GM19025 (cell line): ENCODE results near the gene ANKRD11.
A peak's percentile ranks its signal among the peaks of the same experiment; 100 is the strongest.
"Not testable (repeated sequence)": the region's sequence is repeated elsewhere in the genome, so short reads cannot be mapped to it uniquely, and the experiment has no call there.

Experiments used
- ATAC-seq: cut with Tn5 transposase; IDR thresholded peaks from one replicate; pipeline ENCODE4 v1.9.1; 2021; ENCODE audit warnings: mild to moderate bottlenecking, low read depth, moderate library complexity; ENCODE audit not compliant: unreplicated experiment

The ANKRD11 gene

DNA sequence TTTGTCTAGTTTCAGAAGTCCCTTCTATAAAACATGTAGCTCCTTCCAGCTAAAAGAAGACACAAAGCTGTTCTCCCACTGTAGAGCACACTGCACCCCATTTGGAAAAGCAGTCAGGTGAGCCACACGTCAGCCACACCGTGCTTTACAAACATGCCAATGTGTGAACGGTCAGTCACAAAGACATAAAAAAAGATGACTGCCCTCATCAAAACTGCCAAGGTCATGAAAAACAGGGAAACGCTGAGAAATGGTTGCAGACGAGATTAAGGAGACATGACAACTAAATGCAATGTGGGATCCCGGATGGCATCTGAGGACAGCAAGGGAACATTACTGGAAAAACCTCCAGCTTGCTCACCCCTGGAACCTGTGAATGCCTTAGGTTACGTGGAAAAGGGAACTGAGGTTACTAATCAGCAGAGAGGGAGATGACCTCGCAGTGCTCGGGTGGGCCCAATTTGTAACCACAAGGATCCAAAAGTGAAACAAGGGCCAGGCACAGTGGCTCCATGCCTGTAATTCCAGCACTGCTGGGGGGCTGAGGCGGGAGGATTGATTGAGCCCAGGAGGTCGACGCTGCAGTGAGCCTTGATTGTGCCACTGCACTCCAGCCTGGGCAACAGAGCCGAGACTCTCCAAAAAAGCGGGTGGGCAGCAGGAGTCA is 8.1 kb downstream of the ANKRD11 start:
- ATAC-seq: no peak

DNA sequence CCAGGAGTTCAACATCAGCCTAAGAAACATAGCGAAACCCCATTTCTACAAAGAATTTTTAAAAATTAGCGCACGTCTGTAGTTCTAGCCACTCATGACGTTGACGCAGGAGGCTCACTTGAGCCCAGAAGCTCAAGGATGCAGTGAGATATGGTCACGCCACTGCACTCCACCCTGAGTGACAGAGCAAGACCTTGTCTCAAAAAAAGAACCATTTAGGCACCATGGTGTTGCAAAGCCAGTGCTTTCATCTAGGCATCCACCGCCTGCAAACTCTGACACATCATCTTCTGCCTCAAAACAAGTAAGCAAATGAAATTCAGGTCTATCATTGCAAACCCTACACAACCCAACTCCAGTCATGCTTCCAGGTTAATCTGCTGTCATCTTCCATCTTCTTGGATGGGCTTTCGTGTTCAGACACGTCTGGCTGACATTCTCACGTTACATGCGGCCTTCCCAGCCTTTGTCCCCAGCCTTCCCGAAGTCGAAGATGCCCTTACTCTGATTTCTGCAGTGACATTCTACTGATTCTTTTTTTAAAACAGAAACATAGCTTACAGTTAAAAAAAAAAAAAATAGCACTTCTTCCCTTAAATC is 8.9 kb downstream of the ANKRD11 start:
- no peak for ATAC-seq

DNA sequence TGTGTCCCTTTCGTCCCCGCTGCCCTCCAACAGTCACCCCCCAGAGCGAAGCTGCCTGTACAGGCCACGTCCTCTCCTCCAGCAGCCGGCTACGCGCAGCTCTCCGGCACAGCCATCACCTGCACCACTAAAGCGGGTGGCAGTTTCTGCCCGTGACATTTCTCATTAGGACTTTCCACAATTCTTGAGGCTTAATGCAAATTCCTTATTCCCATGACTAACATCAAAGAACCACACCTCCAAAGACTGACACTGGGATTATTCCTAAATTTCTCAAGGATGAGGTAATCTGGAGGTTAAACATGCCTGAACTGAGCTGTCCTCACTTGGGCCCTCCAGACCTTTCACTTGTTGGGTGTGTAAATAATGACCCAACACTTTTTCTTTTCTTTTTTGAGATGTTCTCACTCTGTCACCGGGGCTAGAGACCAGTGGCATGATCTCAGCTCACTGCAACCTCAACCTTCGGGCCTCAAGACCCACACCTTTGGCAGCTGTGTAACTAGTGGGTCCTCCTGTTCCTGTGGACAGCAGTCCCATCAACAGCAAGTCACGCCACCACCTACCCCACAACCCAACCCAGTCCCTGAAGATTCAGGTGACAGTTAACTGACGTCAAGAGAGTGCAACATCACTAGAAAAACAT is 11.7 kb downstream of the ANKRD11 start:
- no peak for ATAC-seq

DNA sequence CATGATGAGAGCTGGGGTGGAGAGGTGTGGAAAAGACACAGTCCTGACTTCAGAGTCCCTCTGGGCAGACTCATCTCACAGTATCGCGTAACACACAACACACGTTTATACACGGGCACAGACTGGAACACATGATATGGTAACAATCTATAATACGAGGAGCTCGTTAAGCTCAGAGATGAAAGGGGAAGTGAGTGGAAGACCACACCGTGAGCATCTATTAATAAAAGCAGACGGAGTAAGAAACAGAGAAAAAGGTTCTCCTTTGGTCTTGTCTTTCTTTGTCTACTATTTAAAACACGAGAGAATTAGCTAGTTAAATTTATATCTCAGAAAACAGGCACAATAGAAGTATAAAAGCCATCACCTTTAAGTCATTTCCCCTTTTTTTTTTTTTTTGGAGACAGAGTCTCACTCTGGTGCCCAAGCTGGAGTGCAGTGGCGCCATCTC is 13.5 kb downstream of the ANKRD11 start:
- peak; percentile 49 for ATAC-seq

DNA sequence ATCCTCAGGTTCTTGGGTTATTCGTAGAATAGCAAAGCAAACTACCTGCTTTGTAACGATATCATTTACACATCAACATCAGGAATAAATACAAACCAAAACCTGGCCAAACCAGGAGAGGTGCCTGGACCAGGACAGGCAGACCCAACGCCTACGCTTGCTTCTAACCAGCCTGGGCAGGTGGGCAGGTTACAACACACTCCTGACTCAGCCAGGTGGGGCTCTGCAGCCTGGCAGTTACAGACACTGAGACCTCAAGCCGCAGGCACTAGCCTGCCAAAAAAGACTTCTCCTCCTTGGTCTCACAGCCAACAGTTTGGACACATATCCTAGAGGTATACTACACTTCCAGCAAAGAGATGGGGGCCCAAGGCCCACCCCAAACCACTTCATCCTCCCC is 14.0 kb downstream of the ANKRD11 start:
- ATAC-seq: no peak

DNA sequence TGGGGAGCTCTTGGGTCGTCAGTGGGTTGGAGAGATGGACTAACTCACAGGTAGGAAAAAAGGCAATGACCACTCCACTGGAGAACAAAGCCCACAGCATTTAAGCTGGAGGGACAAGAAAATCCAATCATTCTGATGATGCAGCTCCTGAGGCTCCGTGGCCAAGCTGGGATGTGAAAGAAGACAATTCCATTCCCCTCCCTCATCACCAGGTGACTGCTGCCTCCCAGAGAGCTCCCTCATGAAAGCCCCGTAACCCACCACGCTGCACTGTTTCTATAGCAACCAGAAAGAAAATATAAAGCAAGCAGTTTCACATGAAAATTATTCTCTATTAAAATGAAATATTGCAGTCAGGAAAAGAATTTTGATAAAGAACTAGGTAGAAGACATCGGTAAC is 15.2 kb downstream of the ANKRD11 start:
- no peak for ATAC-seq

DNA sequence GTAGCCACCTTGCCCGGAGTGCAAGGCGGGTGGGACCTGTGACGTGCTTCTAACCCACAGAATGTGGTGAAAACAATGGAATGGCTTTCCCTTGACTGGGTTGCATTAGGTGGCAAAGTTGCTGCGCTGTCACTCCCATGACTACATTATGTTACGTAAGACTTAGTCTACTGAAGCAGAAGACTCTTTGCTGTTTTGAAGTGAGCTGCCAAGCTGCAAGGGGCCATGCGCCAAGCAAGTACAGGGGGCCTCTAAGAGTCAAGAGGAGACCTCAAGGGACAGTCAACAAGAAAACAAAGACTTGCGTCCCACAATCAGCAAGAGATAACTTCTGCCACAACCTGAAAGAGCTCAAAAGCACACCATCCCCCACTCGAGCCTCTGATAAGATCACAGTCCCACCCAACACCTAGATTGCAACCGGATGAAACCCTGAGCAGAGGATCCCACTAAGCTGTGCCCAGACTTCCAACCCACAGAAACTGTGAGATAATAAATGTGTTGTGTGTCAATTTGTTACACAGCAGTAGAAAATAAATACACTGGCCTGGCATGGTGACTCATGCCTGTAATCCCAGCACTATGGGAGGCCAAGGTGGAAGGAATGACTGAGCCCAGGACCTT is 16.5 kb downstream of the ANKRD11 start:
- ATAC-seq: no peak

DNA sequence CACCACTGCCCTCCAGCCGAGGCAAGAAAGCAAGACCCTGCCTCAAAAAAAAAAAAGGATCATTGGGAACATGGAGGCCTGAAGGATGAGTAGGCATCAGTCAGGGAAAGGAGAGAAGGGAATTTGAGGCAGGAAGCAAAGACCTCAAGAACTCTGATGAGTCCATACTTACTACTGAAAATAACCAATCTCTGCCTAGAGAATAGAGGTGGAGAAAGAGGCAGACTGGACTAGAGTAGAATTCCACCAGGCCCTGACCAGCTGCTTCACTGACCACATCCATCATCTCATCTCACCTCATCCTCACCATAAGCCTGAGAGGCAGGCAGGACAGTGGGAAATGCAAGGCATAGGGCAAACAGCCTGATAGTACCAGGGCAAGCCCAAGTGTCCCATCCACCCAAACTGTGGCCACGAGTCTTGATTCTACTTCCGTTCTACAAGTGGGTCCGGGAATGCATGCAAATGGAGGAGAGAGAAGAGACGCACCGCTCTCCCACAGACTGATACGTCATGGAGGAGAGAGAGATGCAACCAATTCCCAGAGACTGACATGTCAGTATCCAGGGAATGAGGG is 17.1 kb downstream of the ANKRD11 start:
- no peak for ATAC-seq

DNA sequence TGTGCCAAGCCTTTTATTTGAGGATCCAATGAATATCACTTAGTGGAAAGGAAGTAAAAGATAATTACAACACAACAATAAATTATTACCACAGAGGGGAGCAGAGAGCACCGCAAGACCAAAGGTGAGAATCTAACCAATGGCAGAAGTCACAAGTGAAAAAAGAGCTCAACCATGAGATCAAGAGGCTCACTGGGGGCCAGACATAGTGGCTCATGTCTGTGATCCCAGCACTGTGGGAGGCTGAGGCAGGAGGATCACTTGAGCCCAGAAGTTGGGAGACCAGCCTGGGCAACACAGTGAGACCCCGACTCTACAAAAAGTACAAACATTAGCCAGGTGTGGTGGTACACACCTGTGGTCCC is 17.7 kb downstream of the ANKRD11 start:
- ATAC-seq: no peak

DNA sequence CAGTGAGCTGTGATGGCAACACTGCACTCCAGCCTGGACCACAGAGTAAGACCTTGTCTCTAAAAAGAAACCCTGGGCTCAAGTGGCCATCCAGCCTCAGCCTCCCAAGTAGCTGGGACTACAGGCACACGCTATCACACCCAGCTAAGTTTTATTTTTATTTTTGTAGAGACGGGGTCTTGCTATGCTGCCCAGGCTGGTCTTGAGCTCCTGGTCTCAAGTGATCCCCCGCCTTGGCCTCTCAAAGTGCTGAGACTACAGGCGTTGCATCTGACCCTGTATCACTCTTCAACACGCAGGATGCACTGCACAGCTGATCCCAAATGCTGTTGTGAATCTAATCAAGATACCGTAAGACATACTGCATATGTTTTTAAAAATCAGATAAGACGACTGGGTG is 23.0 kb downstream of the ANKRD11 start:
- ATAC-seq: no peak

DNA sequence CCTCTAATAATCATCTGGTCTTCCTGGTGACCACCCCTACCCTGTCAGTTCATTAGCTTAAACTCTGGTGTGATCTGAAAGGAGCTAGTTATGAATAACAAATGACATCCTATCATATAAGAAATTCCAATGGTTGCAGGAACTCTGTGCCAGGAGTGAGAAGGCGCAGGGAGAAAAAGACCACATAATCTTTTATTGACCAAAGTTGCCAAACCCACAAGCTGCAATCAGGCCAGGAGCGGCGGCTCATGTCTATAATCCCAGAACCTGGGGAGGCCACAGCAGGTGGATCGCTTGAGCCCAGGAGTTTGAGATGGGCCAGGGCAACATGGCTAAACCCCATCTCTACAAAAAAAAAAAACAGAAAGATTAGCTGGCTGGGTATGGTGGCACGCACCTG is 23.4 kb downstream of the ANKRD11 start:
- ATAC-seq: no peak

DNA sequence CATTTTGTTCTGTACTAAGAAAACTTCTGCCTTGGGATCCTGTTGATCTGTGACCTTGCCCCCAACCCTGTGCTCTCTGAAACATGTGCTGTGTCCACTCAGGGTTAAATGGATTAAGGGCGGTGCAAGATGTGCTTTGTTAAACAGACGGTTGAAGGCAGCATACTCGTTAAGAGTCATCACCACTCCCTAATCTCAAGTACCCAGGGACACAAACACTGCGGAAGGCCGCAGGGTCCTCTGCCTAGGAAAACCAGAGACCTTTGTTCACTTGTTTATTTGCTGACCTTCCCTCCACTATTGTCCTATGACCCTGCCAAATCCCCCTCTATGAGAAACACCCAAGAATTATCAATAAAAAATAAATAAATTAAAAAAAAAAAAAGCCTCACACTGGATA is 27.0 kb downstream of the ANKRD11 start:
- not testable (repeated sequence) for ATAC-seq

DNA sequence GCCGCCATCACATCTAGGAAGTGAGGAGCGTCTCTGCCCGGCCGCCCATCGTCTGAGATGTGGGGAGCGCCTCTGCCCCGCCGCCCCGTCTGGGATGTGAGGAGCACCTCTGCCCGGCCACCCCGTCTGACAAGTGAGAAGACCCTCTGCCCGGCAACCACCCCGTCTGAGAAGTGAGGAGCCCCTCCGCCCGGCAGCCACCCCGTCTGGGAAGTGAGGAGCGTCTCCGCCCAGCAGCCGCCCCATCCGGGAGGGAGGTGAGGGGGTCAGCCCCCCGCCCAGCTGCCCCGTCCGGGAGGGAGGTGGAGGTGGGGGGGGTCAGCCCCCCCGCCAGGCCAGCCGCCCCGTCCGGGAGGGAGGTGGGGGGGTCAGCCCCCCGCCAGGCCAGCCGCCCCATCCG is 27.7 kb downstream of the ANKRD11 start:
- not testable (repeated sequence) for ATAC-seq

DNA sequence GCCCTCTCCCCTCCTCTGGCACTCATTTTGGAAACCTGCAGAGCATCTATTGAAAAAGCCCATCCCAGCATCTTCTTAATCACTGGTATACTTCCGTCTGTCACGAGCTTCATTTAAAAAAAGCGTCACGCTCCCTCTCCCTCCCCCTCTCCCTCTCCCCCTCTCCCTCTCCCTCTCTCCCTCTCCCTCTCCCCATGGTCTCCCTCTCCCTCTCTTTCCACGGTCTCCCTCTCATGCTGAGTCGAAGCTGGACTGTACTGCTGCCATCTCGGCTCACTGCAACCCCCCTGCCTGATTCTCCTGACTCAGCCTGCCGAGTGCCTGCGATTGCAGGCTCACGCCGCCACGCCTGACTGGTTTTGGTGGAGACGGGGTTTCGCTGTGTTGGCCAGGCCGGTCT is 28.5 kb downstream of the ANKRD11 start:
- ATAC-seq: not testable (repeated sequence)

DNA sequence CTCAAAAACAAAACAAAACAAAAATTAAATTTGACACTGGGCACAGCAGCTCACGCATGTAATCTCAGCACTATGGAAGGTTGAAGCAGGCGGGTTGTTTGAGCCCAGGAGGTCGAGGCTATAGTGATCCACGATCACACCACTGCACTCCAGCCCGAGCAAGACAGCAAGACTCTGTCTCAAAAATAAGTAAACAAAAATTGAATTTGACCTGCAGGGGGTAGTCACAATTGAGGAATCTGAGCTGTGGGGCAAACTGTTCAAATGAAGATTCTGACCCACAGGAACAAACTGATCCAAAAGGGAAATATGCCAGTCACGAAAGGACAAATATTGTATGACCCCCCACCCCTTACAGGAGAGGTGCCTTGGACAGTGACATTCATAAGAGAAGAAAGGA is 29.8 kb downstream of the ANKRD11 start:
- ATAC-seq: no peak

DNA sequence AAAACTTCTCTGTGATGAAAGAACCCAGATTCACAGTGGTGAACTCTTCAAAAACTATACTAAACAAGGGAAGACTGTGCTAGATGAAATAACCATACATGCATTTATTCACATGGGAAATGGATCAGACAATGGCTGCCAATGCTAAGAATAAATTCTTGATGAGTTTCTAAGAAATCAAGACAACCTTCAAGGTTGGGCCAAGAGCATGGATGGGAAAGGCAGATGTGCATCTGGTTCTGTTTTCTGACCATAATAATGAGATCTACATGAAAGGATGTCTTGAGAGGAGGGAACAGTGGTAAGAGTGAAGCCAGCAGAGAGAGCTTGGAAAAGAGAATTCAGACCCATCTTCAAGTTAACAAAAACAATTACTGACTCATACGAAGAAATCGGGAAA is 31.4 kb downstream of the ANKRD11 start:
- no peak for ATAC-seq

DNA sequence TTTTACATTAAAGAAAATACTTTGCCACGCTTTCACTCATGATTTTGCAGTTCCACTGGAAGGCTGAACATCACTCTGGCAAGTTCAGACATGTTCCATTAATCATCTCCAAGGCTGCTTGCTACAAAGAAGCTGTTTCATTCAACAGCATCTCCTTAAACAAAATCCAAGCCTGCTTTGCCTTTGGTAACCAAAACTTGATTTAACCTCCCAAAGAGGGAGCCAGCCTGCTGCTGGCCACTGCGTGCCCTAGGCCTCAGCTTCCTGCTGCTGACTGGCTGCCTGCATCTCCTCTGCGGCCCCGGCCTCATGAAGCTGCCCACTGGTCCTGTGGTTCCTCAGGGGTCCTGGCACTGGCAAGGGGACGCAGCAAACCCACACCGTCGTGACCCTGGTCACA is 31.8 kb downstream of the ANKRD11 start:
- ATAC-seq: no peak

DNA sequence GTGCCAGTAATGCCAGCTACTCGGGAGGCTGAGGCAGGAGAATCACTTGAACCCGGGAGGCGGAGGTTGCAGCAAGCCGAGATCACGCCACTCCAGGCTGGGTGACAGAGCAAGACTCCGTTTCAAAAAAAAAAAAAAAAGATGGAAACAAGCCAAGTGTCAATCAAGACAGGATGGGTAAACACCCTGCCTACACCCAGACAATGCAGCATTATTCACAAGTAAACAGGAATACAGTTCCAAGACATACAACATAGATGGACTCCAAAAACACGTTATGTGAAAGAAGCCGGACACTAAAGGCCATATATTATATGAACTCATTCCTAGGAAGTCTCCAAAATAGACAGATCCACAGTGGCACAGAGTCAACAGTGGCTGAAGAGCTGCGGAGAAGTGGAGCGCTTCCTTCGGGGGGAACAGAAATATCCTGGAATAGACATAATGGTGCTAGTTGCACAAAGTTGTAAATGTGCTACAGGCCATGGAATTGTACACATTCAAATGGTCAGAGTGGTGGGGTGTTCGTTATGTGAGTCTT is 33.9 kb downstream of the ANKRD11 start:
- no peak for ATAC-seq

DNA sequence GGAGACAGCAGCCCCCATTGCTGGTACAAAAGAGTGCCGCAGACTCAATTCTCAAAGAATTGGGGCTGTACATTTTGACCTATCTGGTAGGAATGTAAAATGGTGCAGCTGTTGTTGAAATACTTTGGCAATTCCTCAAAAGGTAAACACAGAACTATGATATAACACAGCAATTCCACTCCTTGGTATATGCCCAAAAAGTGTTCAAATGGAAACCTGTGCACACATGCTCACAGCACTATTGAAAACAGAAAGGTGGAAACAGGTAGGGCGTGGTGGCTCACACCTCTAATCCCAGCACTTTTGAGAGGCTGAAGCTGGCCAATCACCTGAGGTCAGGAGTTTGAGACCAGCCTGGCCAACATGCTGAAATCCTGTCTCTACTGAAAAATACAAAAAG is 34.7 kb downstream of the ANKRD11 start:
- no peak for ATAC-seq

DNA sequence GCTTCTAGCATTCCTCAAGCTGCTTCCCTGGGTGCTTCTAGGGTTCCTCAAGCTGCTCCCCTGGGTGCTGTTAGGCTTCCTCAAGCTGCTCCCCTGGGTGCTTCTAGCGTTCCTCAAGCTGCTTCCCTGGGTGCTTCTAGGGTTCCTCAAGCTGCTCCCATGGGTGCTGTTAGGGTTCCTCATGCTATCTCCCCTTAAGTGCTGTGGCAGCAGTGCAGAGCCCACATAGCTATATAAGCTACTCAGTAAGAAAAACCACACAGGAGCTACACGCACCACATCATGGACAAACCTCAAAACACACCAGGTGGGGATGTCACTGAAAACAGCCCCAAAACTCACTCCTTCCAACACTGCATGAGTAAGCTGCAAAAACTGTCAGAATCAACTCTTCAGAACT is 35.2 kb downstream of the ANKRD11 start:
- ATAC-seq: no peak
